OCI-LY1 (cell line): ENCODE results near the gene NUBPL.

Experiments used
- H2AFZ ChIP-seq: fragments of 200-600 bp; sonication (generic), shearing (Covaris generic); 2 replicates; pipeline ENCODE4 v1.6.0; 2014; ENCODE audit warnings: antibody characterized with exemption, mild to moderate bottlenecking, low read length
- H3F3A ChIP-seq: fragments of 200-600 bp; sonication (generic), shearing (Covaris generic); 2 replicates; pipeline ENCODE4 v1.6.0; 2014; ENCODE audit warnings: mild to moderate bottlenecking, antibody characterized with exemption, low read length, moderate library complexity; ENCODE audit not compliant: insufficient read depth
- H3K27ac ChIP-seq: fragments of 200-600 bp; sonication (generic); 2 replicates; pipeline ENCODE4 v1.5.1; 2014; ENCODE audit warnings: low read length, mixed run types, mild to moderate bottlenecking, low read depth; ENCODE audit not compliant: poor library complexity, severe bottlenecking
- H3K27me3 ChIP-seq: fragments of 200-600 bp; sonication (generic); 2 replicates; pipeline ENCODE4 v1.6.0; 2014; ENCODE audit warnings: antibody characterized with exemption, mild to moderate bottlenecking, low read length, moderate library complexity; ENCODE audit not compliant: insufficient read depth
- H3K36me3 ChIP-seq: fragments of 200-600 bp; sonication (generic); 2 replicates; pipeline ENCODE4 v1.6.1; 2014; ENCODE audit warnings: mild to moderate bottlenecking, antibody characterized with exemption, low read length, moderate library complexity, mixed read lengths; ENCODE audit not compliant: insufficient read depth
- H3K4me1 ChIP-seq: fragments of 200-600 bp; sonication (generic); 2 replicates; pipeline ENCODE4 v1.5.1; 2014; ENCODE audit warnings: mild to moderate bottlenecking, low read length, moderate library complexity; ENCODE audit not compliant: insufficient read depth, severe bottlenecking
- H3K4me2 ChIP-seq: fragments of 200-600 bp; sonication (generic), shearing (Covaris generic); 2 replicates; pipeline ENCODE4 v1.6.1; 2014; ENCODE audit warnings: low read length
- H3K4me3 ChIP-seq: fragments of 200-600 bp; sonication (generic); 2 replicates; pipeline ENCODE4 v1.5.1; 2014; ENCODE audit warnings: low read length, low read depth, mild to moderate bottlenecking, mixed read lengths; ENCODE audit not compliant: poor library complexity, severe bottlenecking
- H3K79me2 ChIP-seq: fragments of 200-600 bp; shearing (Covaris generic); 2 replicates; pipeline ENCODE4 v1.6.1; 2016; ENCODE audit warnings: mixed run types, low read length, mixed read lengths; ENCODE audit not compliant: insufficient read depth
- H3K9ac ChIP-seq: fragments of 200-600 bp; sonication (generic), shearing (Covaris generic); 2 replicates; pipeline ENCODE4 v1.6.1; 2014; ENCODE audit warnings: mild to moderate bottlenecking, low read length, mixed read lengths
- H3K9me2 ChIP-seq: fragments of 200-600 bp; sonication (generic), shearing (Covaris generic); 2 replicates; pipeline ENCODE4 v1.6.1; 2014; ENCODE audit warnings: low read depth, mild to moderate bottlenecking, low read length, mixed read lengths
- H3K9me3 ChIP-seq: fragments of 200-600 bp; shearing (Covaris generic); 2 replicates; pipeline ENCODE4 v1.6.1; 2014; ENCODE audit warnings: low read length, mixed read lengths
- H4K20me1 ChIP-seq: fragments of 200-600 bp; sonication (generic), shearing (Covaris generic); 2 replicates; pipeline ENCODE4 v1.6.0; 2016; ENCODE audit warnings: mild to moderate bottlenecking, low read length; ENCODE audit not compliant: insufficient read depth
- CTCF ChIP-seq: fragments of 200-600 bp; sonication (generic), shearing (Covaris generic); IDR thresholded peaks from 2 replicates; pipeline ENCODE4 v1.5.1; 2017; ENCODE audit warnings: mild to moderate bottlenecking, antibody characterized with exemption, low read length, moderate library complexity, mixed read lengths
- EZH2 ChIP-seq: fragments of 200-600 bp; sonication (generic), shearing (Covaris generic); IDR thresholded peaks from 2 replicates; pipeline ENCODE4 v1.8.0; 2017; ENCODE audit warnings: borderline replicate concordance, mixed run types, mild to moderate bottlenecking, antibody characterized with exemption, low read length, moderate library complexity, mixed read lengths

The NUBPL gene

GRCh38 chr14:31582286-31582691 lies 21.1 kb downstream of the NUBPL start:
- Histone ChIP-seq H3K9ac (no peak overlapping the region), H4K20me1 (no peaks in the 10 kb centered on the region), H3K79me2 (no peaks in the 10 kb centered on the region), H2AFZ (no peak overlapping the region), H3K27me3 (no peaks in the 10 kb centered on the region), H3K36me3 (no peaks in the 10 kb centered on the region), H3K27ac (no peak overlapping the region), H3K4me1 (no peaks in the 10 kb centered on the region), H3K9me3 (no peaks in the 10 kb centered on the region), H3F3A (no peaks in the 10 kb centered on the region), H3K9me2 (no peaks in the 10 kb centered on the region), H3K4me3 (no peak overlapping the region), H3K4me2 (no peak overlapping the region)
- TF ChIP-seq CTCF (no peak), EZH2 (no peak)

GRCh38 chr14:31582836-31583452 lies 21.7 kb downstream of the NUBPL start:
- TF ChIP-seq EZH2 (no peak), CTCF (no peak)
- H3K36me3 ChIP-seq, result no peaks in the 10 kb centered on the region
- H3K9me3 ChIP-seq, result no peaks in the 10 kb centered on the region
- no peak overlapping the region for H3K27ac ChIP-seq
- no peak overlapping the region for H3K9ac ChIP-seq
- H3F3A ChIP-seq, result no peaks in the 10 kb centered on the region
- H3K4me1 ChIP-seq, result no peaks in the 10 kb centered on the region
- H2AFZ ChIP-seq, result no peak overlapping the region
- no peaks in the 10 kb centered on the region for H3K79me2 ChIP-seq
- H3K4me2 ChIP-seq, result no peak overlapping the region
- H3K9me2 ChIP-seq, result no peaks in the 10 kb centered on the region
- no peak overlapping the region for H3K4me3 ChIP-seq
- H4K20me1 ChIP-seq, result no peaks in the 10 kb centered on the region
- no peaks in the 10 kb centered on the region for H3K27me3 ChIP-seq

- Histone ChIP-seq H3K4me1 (peaks cover 9% of the 10 kb centered on the region), H2AFZ (no peak overlapping the region), H3K9me2 (no peaks in the 10 kb centered on the region), H3K79me2 (no peaks in the 10 kb centered on the region), H3K9ac (no peak overlapping the region), H3K4me2 (no peak overlapping the region), H3K27ac (no peak overlapping the region), H3K9me3 (no peaks in the 10 kb centered on the region), H3K36me3 (no peaks in the 10 kb centered on the region), H3K27me3 (no peaks in the 10 kb centered on the region), H3K4me3 (no peak overlapping the region), H3F3A (no peaks in the 10 kb centered on the region), H4K20me1 (no peaks in the 10 kb centered on the region)
- TF ChIP-seq EZH2 (no peak), CTCF (no peak)
Observed at GRCh38 chr14:31590206-31590605, 29.0 kb downstream of the NUBPL start.
